Measurements from ENCODE around the gene TTC39B. TPM values are rescaled to one million over a fixed set of nuclear protein-coding genes. Genes with fewer than 3 reads are reported as not detected.
A peak's percentile ranks its signal among the peaks of the same experiment; 100 is the strongest.

The TTC39B gene
- total RNA-seq, 4 donors from 2014 or later, result 23.3 to 62.8 (median 38.1) TPM

GRCh38 chr9:15352306-15352705 is 45.3 kb upstream of the TTC39B start:
- H3K4me1 ChIP-seq, result peaks cover 0 to 16% (median 4%) of the 10 kb centered on the region in 4 donors
- WGBS, 2 donors (ENCODE audit: low coverage in 1 of 2), result 36 to 54% methylated on average over 2 to 3 of the region's 3 CpGs
- TF ChIP-seq POLR2AphosphoS5 (IDR thresholded peaks at IDR 0.05) (no peak), EP300 (IDR thresholded peaks at IDR 0.05; ENCODE audit: low read depth) (no peak), CTCF (IDR thresholded peaks at IDR 0.05) (no peak), POLR2A (IDR thresholded peaks at IDR 0.05) (no peak)
- no peak for DNase-seq
- intact Hi-C loops (cut with DNase I; ENCODE audit: low total_unique reads), result no loop called here
- no peaks in the 10 kb centered on the region for H3K36me3 ChIP-seq
- H3K27ac ChIP-seq, result no peak overlapping the region
- H3K4me3 ChIP-seq, result no peak overlapping the region
- H3K27me3 ChIP-seq, result no peaks in the 10 kb centered on the region
- no peaks in the 10 kb centered on the region for H3K9me3 ChIP-seq
- in situ Hi-C loops (cut with MboI; ENCODE audit: low pct_ligation_motif_present in 1 of 4, low pct_unique_long_range_greater_than_20kb in 1 of 4, low sequenced_read_pairs in 3 of 4), result no loop called here

DNA sequence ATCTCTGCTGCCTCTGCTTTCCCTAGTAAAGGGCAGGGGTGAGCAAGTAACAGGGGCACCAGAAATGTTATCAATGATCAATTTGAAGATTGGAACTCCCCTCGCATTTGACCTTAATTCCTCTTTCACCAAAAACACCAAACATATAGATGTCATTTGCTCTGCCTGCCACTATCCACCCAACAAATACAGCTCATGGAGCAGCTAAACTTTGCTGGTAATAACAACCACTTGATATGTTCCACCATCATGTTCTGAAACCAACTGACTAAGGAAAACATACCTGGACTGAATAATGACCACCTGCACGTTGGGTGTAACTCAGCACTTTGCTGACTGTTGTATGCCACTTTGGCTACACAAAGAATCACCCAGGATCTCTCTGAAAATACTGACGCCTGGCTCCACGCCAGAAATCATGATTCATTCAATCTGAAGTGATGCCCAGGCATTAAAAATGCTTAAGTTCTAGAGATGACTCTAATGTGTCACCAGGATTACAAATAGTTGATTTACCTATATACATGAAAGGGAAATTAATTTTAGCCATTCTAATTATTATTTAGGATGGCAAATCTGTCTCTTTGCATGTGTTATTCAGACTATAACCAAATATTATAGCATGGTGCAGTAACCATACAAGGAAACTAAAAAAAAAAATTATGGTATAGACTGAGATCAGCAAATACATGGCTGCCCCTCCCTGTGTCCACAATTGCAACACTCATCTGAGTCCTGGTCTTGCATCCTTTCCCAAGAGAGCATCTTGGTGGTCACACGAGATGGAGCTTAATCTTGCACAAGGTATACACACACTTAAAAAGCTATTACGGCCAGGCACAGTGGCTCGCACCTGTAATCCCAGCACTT is 43.1 kb upstream of the TTC39B start:
- peak; percentile 67 for DNase-seq
- in situ Hi-C loops (cut with MboI; ENCODE audit: low pct_ligation_motif_present in 1 of 4, low pct_unique_long_range_greater_than_20kb in 1 of 4, low sequenced_read_pairs in 3 of 4), result no loop called here
- Histone ChIP-seq H3K4me1 (peaks cover 0 to 6% (median 2%) of the 10 kb centered on the region in 4 donors), H3K9me3 (no peaks in the 10 kb centered on the region), H3K4me3 (no peak overlapping the region), H3K27ac (peak overlapping the region in 3 of 4 donors; percentile 22 to 56 (median 47)), H3K36me3 (no peaks in the 10 kb centered on the region), H3K27me3 (no peaks in the 10 kb centered on the region)
- 60 to 80% methylated on average over 1 to 7 of the region's 7 CpGs for WGBS, 2 donors (ENCODE audit: low coverage in 1 of 2)
- no peak for TF ChIP-seq POLR2A (IDR thresholded peaks at IDR 0.05)
- no peak for TF ChIP-seq CTCF (IDR thresholded peaks at IDR 0.05)
- TF ChIP-seq POLR2AphosphoS5 (IDR thresholded peaks at IDR 0.05), result no peak
- TF ChIP-seq EP300 (IDR thresholded peaks at IDR 0.05; ENCODE audit: low read depth), result no peak
- intact Hi-C loops (cut with DNase I; ENCODE audit: low total_unique reads), result no loop called here

GRCh38 chr9:15346837-15347236 is 39.8 kb upstream of the TTC39B start:
- no peaks in the 10 kb centered on the region for H3K27me3 ChIP-seq
- no peaks in the 10 kb centered on the region for H3K9me3 ChIP-seq
- in situ Hi-C loops (cut with MboI; ENCODE audit: low pct_ligation_motif_present in 1 of 4, low pct_unique_long_range_greater_than_20kb in 1 of 4, low sequenced_read_pairs in 3 of 4) (no loop called here), intact Hi-C loops (cut with DNase I; ENCODE audit: low total_unique reads) (no loop called here)
- 0% methylated on average over 1 of the region's 1 CpG; no CpG with 5 or more reads in 1 of the 2 donors for WGBS, 2 donors (ENCODE audit: low coverage in 1 of 2)
- H3K4me1 ChIP-seq, result peaks cover 0 to 6% (median 2%) of the 10 kb centered on the region in 4 donors
- no peak for DNase-seq
- H3K4me3 ChIP-seq, result no peak overlapping the region
- no peaks in the 10 kb centered on the region for H3K36me3 ChIP-seq
- TF ChIP-seq EP300 (IDR thresholded peaks at IDR 0.05; ENCODE audit: low read depth), result no peak
- TF ChIP-seq POLR2AphosphoS5 (IDR thresholded peaks at IDR 0.05), result no peak
- no peak for TF ChIP-seq POLR2A (IDR thresholded peaks at IDR 0.05)
- no peak for TF ChIP-seq CTCF (IDR thresholded peaks at IDR 0.05)
- H3K27ac ChIP-seq, result no peak overlapping the region

DNA sequence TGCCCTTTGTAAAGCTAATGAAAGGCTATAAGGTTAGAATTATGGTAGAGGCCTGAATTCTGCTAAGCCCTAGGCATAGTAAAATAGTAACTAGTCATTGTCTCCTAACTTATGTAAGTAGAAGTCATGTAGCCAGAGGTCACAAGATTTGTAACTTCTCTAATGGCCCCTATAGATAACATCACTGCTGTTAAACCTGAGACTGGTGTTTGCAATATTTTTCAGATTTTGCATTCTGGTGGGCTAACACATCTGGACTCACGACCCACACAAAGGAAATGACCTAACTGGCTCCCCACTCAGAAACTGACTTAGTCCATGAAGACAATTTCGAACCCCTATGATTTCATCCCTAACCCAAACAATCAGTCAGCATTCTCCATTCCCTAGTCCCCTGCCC is 37.2 kb upstream of the TTC39B start:
- no peak overlapping the region for H3K4me3 ChIP-seq
- H3K36me3 ChIP-seq, result no peaks in the 10 kb centered on the region
- TF ChIP-seq CTCF (IDR thresholded peaks at IDR 0.05), result no peak
- no peak for TF ChIP-seq EP300 (IDR thresholded peaks at IDR 0.05; ENCODE audit: low read depth)
- no peak for TF ChIP-seq POLR2A (IDR thresholded peaks at IDR 0.05)
- TF ChIP-seq POLR2AphosphoS5 (IDR thresholded peaks at IDR 0.05), result no peak
- H3K27me3 ChIP-seq, result no peaks in the 10 kb centered on the region
- H3K4me1 ChIP-seq, result no peaks in the 10 kb centered on the region
- H3K9me3 ChIP-seq, result no peaks in the 10 kb centered on the region
- WGBS, 2 donors (ENCODE audit: low coverage in 1 of 2), result 78% methylated on average over 2 of the region's 2 CpGs; no CpG with 5 or more reads in 1 of the 2 donors
- no peak overlapping the region for H3K27ac ChIP-seq
- in situ Hi-C loops (cut with MboI; ENCODE audit: low pct_ligation_motif_present in 1 of 4, low pct_unique_long_range_greater_than_20kb in 1 of 4, low sequenced_read_pairs in 3 of 4), result no loop called here
- intact Hi-C loops (cut with DNase I; ENCODE audit: low total_unique reads), result no loop called here
- DNase-seq, result no peak

Data from transverse colon (tissue), 4 donors.